ENCODE measurements around the gene NPLOC4. TPM values are rescaled to one million over a fixed set of nuclear protein-coding genes. Genes with fewer than 3 reads are reported as not detected.
"Not testable (repeated sequence)": the region's sequence is repeated elsewhere in the genome, so short reads cannot be mapped to it uniquely, and the experiment has no call there.

The NPLOC4 gene
- total RNA-seq, 1 experiment from 2014 or later: 83.9 TPM

DNA sequence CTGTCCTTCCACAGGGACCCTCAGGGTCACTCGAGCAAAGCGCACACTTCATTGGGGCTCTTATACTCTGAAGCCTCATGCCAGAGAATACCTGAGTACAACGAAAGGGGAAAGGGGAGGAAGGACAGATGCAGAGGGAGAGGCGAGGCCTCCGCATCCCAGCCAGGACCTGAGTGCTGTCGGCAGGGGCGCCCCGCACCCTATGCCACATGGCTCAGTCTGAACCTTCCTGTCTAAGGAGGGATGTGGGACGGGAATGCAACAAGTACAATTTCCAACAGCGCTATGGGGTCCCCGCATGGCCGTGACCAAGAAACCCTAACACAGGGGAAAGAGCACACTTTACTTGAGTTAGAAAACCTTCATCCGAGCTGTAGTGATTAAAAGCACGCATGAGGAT lies 44.9 kb downstream of the NPLOC4 start:
- DNase-seq (ENCODE audit: unreplicated experiment): no peak
- Mint-ChIP-seq H3K36me3 (ENCODE audit: insufficient read depth, unreplicated experiment) (peaks cover 88% of the 10 kb centered on the region), H3K4me1 (ENCODE audit: insufficient read depth, unreplicated experiment) (no peaks in the 10 kb centered on the region), H3K27me3 (ENCODE audit: insufficient read depth, unreplicated experiment) (no peaks in the 10 kb centered on the region), H3K4me3 (ENCODE audit: unreplicated experiment) (no peak overlapping the region), H3K9me3 (ENCODE audit: unreplicated experiment) (no peaks in the 10 kb centered on the region), H3K27ac (ENCODE audit: low read depth, unreplicated experiment) (no peak overlapping the region)
- BruUV-seq (replicated peaks): no TSS peak
- intact Hi-C loops (cut with micrococcal nuclease): no loop called here
- POLR2A ChIA-PET: no interaction called here
- CTCF ChIA-PET: no interaction called here
- no peak for TF ChIP-seq CTCF (IDR thresholded peaks at IDR 0.05; ENCODE audit: unreplicated experiment)

DNA sequence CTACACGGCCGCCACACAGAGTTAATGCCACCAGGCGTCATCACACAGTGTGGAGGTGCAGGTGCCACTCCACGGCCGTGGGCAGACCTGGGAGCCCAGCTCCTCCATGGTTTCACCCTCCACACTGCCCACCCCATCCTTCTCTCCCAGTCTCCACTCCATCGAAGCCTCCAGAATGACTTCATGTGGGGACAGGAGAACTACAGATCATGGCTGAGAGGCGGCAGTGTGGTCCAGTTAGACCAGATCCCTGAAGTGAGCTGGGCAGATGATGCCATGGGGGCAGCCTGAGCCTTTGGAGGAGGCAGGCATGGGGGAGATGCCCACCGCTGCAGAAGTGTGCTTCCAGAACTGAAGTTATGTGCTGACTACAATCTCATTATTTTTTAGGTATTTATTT lies 46.8 kb downstream of the NPLOC4 start:
- intact Hi-C loops (cut with micrococcal nuclease): no loop called here
- Mint-ChIP-seq H3K27ac (ENCODE audit: low read depth, unreplicated experiment) (no peak overlapping the region), H3K27me3 (ENCODE audit: insufficient read depth, unreplicated experiment) (no peaks in the 10 kb centered on the region), H3K4me3 (ENCODE audit: unreplicated experiment) (no peak overlapping the region), H3K4me1 (ENCODE audit: insufficient read depth, unreplicated experiment) (no peaks in the 10 kb centered on the region), H3K36me3 (ENCODE audit: insufficient read depth, unreplicated experiment) (peaks cover 88% of the 10 kb centered on the region), H3K9me3 (ENCODE audit: unreplicated experiment) (no peaks in the 10 kb centered on the region)
- TF ChIP-seq CTCF (IDR thresholded peaks at IDR 0.05; ENCODE audit: unreplicated experiment): no peak
- POLR2A ChIA-PET: interaction anchor here (0.7 kb wide), 1 partner anchor 19 kb away, joined by 3 read pairs; no protein-coding TSS in a partner anchor
- DNase-seq (ENCODE audit: unreplicated experiment): no peak
- CTCF ChIA-PET: interaction anchor here (1.5 kb wide), 1 partner anchor 11 kb away, joined by 8 read pairs; no protein-coding TSS in a partner anchor
- no TSS peak for BruUV-seq (replicated peaks)

- no peak for DNase-seq (ENCODE audit: unreplicated experiment)
- peaks cover 88% of the 10 kb centered on the region for H3K36me3 Mint-ChIP-seq (ENCODE audit: insufficient read depth, unreplicated experiment)
- no peaks in the 10 kb centered on the region for H3K27me3 Mint-ChIP-seq (ENCODE audit: insufficient read depth, unreplicated experiment)
- TF ChIP-seq CTCF (IDR thresholded peaks at IDR 0.05; ENCODE audit: unreplicated experiment): no peak
- H3K4me1 Mint-ChIP-seq (ENCODE audit: insufficient read depth, unreplicated experiment): no peaks in the 10 kb centered on the region
- no peak overlapping the region for H3K27ac Mint-ChIP-seq (ENCODE audit: low read depth, unreplicated experiment)
- POLR2A ChIA-PET: no interaction called here
- no TSS peak for BruUV-seq (replicated peaks)
- H3K4me3 Mint-ChIP-seq (ENCODE audit: unreplicated experiment): no peak overlapping the region
- intact Hi-C loops (cut with micrococcal nuclease): no loop called here
- H3K9me3 Mint-ChIP-seq (ENCODE audit: unreplicated experiment): no peaks in the 10 kb centered on the region
- CTCF ChIA-PET: no interaction called here
Observed at GRCh38 chr17:81589612-81590011, 47.3 kb downstream of the NPLOC4 start.

DNA sequence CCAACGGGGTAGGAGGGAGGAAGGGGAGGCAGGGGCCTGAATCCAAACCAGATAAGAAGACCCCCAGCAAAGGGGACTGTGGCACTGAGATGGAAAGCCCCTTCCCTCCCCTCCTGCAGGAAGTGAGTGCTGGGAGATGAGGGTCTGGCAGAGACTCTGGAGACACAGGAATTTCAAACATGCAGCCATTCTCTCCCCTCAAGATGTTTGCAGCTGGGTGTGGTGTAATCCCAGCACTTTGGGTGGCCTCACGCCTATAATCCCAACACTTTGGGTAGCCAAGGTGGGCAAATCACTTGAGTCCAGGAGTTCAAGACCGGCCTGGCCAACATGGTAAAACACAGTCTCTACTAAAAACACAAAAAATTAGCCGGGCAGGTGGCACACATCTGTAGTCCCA lies 50.8 kb downstream of the NPLOC4 start:
- H3K36me3 Mint-ChIP-seq (ENCODE audit: insufficient read depth, unreplicated experiment): peaks cover 82% of the 10 kb centered on the region
- H3K27ac Mint-ChIP-seq (ENCODE audit: low read depth, unreplicated experiment): no peak overlapping the region
- DNase-seq (ENCODE audit: unreplicated experiment): no peak
- no peak overlapping the region for H3K4me3 Mint-ChIP-seq (ENCODE audit: unreplicated experiment)
- intact Hi-C loops (cut with micrococcal nuclease): no loop called here
- no peaks in the 10 kb centered on the region for H3K27me3 Mint-ChIP-seq (ENCODE audit: insufficient read depth, unreplicated experiment)
- TF ChIP-seq CTCF (IDR thresholded peaks at IDR 0.05; ENCODE audit: unreplicated experiment): no peak
- CTCF ChIA-PET: interaction anchor here (0.5 to 0.9 kb wide), 3 partner anchors 15 to 327 kb away, joined by 3 to 4 read pairs (median 4); no protein-coding TSS in a partner anchor
- H3K9me3 Mint-ChIP-seq (ENCODE audit: unreplicated experiment): no peaks in the 10 kb centered on the region
- BruUV-seq (replicated peaks): no TSS peak
- POLR2A ChIA-PET: interaction anchor here (0.8 kb wide), 1 partner anchor 20 kb away, joined by 3 read pairs; no protein-coding TSS in a partner anchor
- no peaks in the 10 kb centered on the region for H3K4me1 Mint-ChIP-seq (ENCODE audit: insufficient read depth, unreplicated experiment)

- not testable (repeated sequence) for H3K4me3 Mint-ChIP-seq (ENCODE audit: unreplicated experiment)
Observed at GRCh38 chr17:81584771-81585170, 52.1 kb downstream of the NPLOC4 start.

More at GRCh38 chr17:81584771-81585170, 52.1 kb downstream of the NPLOC4 start:
- H3K27ac Mint-ChIP-seq (ENCODE audit: low read depth, unreplicated experiment); H3K27me3 Mint-ChIP-seq (ENCODE audit: insufficient read depth, unreplicated experiment); intact Hi-C loops (cut with micrococcal nuclease); H3K9me3 Mint-ChIP-seq (ENCODE audit: unreplicated experiment); H3K4me1 Mint-ChIP-seq (ENCODE audit: insufficient read depth, unreplicated experiment); DNase-seq (ENCODE audit: unreplicated experiment); BruUV-seq (replicated peaks): not testable (repeated sequence)
- POLR2A ChIA-PET: interaction anchor here (0.6 to 1.2 kb wide), 2 partner anchors 99 to 712 kb away, joined by 3 to 4 read pairs; partner anchors contain the start of genes ARL16 and HGS
- CTCF ChIA-PET: interaction anchor here (1.5 kb wide), 1 partner anchor 17 kb away, joined by 3 read pairs; no protein-coding TSS in a partner anchor
- peaks cover 73% of the 10 kb centered on the region for H3K36me3 Mint-ChIP-seq (ENCODE audit: insufficient read depth, unreplicated experiment)
